ENCODE data around the gene CREB5.

DNA sequence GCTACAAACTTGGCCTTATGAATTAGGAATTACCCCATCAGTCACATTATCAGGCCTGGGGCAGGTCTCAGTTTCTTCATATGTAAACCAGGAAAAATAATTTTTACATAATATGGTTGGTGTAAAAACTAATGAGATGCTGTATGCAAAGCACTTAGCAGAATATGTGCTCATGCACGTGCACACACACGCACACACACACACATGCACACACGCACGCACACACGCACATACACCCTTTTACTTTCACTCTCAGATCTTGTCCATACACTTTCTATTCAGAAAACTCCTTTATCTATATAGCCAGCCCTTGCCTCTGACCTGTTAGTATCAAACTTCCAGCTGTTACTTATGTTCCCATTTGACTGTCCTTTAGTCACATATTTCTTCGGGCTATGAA lies 92.7 kb downstream of the CREB5 start:
- TF ChIP-seq, protein P1, sequence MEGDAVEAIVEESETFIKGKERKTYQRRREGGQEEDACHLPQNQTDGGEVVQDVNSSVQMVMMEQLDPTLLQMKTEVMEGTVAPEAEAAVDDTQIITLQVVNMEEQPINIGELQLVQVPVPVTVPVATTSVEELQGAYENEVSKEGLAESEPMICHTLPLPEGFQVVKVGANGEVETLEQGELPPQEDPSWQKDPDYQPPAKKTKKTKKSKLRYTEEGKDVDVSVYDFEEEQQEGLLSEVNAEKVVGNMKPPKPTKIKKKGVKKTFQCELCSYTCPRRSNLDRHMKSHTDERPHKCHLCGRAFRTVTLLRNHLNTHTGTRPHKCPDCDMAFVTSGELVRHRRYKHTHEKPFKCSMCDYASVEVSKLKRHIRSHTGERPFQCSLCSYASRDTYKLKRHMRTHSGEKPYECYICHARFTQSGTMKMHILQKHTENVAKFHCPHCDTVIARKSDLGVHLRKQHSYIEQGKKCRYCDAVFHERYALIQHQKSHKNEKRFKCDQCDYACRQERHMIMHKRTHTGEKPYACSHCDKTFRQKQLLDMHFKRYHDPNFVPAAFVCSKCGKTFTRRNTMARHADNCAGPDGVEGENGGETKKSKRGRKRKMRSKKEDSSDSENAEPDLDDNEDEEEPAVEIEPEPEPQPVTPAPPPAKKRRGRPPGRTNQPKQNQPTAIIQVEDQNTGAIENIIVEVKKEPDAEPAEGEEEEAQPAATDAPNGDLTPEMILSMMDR (IDR thresholded peaks at IDR 0.05), result no peak
- TF ChIP-seq POLR2A (IDR thresholded peaks at IDR 0.05), result no peak

Data from ovary (tissue), 3 donors.